CD4-positive, alpha-beta T cell treated with Interleukin-1 beta for 1 hour (primary cell): ENCODE results near the gene UBE2E1.
"Not testable (repeated sequence)": the region's sequence is repeated elsewhere in the genome, so short reads cannot be mapped to it uniquely, and the experiment has no call there.

Experiments
- DNase-seq, 2 donors: peaks; one replicate each; pipeline ENCODE4 v3.0.0-alpha.2; 2020 to 2022

The UBE2E1 gene

DNA sequence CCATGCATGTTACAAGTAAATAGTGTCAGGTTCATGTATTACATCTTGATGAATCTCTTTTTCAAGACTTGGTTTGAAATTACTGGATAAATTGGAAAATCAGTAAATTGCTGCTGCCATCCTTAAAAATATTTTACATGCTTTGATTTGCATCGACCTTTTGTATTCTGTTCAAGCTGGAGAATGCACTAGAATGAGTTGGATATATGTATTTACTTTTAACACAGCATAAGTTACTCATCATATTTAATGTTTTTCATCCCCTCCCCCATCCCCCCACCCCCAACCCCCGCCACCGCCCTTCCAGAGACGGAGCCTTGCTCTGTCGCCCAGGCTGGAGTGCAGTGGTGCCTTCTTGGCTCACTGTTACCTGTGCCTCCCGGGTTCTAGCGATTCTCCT lies 16.8 kb downstream of the UBE2E1 start:
- DNase-seq: no peak

DNA sequence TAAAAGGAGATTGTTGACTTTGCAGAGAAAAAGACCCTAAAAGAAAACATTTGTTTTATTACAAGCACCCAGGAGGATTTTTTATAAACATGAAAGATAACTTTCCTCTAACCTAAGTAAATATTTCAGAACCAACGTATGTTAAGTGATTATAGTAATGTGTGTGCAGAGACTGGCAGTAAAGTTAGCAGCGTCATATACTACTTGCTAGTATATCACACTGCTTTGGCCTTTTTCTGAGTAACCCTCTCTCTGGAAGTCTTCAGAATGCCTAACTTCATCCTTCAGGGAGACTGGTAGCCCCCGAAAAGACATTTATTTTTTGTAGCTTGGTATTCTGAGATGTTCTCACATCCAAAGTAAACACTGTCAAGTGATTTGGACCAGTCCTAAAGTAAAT lies 17.9 kb downstream of the UBE2E1 start:
- DNase-seq: no peak

DNA sequence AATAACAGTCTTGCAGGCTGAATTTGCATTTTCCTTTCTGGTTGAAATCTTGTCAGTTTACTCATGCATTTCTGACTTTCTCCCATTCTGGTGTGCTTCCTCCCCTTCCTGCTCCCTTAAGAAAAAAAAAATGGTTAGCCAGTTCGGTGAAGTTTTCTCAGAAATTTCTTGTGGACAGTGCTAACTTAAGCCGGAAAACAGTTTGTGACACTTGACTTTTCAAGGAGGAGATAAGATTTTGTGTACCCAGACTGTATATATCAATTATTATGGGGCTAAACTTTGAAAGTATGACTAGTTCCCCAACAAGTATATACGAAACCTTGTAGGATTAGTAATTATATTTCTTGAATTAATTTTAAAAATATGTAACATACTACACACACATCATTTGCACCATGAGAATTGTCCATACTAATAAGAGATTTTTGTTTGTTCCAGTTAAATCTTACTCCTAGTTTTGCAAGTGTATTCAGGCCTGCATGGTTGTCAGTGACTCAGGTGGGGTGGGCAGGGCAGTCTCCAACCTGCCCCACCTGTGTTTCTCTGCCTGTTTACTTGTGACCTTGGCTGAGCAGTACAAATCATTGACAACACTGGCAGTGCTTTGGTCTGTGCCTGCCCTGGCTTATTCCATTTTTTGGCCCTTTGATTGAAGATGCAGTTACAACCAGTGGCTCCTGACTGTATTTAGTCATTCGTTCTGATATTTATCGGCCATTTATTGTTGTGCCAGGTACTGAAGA lies 19.1 kb downstream of the UBE2E1 start:
- no peak for DNase-seq

DNA sequence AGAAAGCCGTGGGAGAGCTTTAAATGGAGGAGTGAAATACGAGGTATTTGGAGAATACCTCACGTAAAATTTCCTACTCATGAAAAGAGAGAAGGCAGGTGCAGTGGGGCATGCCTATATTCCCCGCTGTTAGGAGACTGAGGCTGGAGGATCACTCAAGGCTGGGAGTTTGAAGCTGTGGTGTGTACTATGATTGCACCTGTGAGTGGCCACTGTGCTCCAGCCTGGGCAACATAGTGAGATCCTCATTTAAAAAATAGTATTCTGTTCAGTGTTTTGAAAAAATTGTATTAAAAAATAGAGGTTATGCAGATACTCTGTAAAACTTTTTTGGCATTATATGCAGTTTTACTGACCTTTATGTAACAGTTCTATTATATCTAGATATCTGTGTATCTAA lies 20.0 kb downstream of the UBE2E1 start:
- DNase-seq: no peak

DNA sequence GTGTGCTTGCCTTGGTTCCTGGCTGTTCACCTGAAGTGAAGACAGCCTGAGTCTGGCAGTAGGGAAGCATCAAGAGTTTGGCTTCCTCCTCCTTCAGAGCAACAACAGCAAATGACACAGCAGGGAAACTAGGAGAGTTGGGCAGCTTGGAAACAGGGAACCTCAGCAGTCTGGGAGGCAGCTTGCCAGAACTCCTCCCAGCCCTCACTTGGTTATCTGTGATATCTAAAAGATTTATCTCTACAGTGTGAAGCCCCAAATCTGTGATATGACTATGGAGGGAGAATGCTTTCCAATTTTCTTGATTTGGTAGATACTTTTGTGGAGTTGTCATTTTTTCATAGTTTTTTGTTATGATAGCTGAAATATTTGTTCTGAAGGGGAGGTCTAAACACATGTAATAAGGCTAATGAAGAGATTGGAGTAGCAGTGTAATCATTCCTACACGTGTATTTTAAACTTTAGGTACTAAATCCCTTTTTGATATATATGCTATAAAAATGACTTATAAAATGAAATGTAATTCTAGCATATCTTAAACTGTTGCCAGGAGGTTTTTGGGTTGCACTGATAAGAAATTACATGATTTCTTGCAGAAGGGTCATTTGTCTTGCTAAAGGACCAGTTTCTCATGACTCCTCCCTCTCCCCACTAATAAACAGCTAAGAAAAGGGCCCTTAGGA lies 20.8 kb downstream of the UBE2E1 start:
- no peak for DNase-seq

DNA sequence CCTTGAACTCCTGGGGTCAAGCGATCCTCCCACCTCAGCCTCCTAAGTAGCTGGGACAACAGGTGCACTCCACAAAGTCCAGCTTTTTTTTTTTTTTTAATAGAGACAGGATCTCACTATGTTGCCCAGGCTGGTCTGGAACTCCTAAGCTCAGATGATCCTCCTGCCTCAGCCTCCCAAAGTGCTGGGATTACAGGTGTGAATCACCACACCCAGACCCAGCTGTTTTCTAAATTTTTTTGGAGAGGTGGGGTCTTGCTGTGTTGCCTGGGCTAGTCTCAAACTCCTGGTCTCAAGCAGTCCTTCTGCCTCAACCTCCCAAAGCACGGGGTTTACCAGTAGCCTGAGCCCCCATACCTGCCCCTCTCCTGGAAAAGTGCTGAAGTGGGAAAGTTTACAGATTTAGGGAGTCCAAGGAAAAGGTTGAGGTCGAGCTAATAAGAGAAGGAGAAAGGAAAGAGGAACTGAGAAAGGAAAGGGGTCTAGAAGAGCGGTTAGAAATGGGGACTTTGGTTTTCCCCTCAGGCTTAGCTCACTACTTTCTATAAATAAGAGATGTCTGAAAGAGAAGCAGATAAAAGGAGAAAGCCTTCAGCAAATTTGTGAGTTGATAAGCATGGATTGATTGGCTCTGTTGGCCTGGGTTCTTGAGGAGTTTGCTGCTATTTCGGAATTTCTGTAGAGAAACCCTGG lies 23.6 kb downstream of the UBE2E1 start:
- DNase-seq: no peak

DNA sequence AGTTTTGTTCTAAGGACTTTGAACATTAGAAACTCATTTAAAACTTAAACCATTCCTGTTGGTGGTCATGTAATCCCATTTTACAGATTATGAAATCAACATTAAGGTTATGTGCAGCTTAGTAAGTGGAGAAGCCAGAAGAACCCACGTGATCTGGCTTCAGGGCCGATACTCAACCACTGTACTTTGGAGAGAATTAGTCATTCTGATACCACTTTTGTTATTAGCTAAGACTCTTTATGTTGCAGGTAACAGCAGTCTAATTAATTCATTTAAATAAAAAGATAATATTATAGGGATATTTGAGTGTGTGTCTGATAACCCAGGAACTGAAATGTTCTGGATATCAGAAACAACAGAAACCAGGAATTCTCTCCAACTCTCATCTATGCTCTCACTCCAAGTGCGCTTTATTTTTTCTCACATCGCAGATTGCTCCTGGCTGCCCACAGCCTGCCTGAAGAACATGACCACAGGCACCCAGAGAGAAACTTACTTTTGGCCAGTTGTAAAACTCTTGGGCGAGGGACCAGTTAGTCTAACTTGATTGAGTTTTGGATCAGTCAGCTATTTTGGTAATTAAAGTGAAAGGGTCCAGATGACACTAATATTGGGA lies 25.2 kb downstream of the UBE2E1 start:
- DNase-seq: no peak

DNA sequence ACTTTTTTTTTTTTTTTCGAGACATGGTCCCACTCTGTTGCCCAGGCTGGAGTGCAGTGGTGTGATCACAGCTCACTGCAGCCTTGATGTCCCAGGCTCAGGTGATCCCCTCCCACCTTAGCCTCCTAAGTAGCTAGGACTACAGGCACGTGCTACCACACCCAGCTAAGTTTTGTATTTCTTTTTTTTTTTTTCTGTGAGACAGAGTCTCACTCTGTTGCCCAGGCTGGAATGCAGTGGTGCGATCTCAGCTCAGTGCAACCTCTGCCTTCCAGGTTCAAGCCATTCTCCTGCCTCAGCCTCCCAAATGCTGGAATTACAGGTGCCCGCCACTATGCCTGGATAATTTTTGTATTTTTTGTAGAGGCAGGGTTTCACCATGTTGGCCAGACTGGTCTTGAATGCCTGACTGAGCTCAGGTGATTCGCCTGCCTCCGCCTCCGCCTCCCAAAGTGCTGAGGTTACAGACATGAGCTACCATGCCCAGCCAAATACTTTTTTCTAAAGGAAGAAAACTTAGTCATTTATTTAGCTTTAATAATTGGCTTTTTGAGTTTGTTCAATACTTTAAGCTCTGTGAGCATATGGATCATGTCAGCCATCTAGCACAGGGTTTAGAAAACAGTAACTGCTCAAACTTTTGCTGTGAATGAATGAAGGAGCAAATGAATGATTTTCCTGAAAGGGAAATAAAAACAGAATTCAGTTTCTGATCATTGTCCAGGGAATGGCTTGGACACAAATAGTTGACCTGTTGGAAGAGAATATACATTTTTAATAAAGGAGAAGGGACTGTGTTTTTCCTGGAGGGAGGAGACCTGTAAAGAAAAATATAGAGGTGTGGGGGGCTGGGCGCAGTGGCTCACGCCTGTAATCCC lies 26.0 kb downstream of the UBE2E1 start:
- DNase-seq: no peak

DNA sequence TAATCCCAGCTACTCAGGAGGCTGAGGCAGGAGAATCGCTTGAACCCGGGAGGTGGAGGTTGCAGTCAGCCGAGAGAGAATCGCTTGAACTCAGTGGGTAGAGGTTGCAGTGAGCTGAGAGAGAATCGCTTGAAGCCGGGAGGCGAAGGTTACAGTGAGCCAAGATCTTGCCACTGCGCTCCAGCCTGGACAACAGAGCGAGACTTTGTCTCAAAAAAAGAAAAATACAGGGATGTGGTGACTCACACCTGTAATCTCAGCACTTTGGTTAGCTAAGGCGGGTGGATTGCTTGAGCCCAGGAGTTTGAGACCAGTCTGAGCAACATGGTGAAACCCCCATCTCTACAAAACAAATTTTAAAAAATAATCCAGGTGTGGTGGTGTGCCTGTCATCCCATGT lies 26.8 kb downstream of the UBE2E1 start:
- DNase-seq: no peak

DNA sequence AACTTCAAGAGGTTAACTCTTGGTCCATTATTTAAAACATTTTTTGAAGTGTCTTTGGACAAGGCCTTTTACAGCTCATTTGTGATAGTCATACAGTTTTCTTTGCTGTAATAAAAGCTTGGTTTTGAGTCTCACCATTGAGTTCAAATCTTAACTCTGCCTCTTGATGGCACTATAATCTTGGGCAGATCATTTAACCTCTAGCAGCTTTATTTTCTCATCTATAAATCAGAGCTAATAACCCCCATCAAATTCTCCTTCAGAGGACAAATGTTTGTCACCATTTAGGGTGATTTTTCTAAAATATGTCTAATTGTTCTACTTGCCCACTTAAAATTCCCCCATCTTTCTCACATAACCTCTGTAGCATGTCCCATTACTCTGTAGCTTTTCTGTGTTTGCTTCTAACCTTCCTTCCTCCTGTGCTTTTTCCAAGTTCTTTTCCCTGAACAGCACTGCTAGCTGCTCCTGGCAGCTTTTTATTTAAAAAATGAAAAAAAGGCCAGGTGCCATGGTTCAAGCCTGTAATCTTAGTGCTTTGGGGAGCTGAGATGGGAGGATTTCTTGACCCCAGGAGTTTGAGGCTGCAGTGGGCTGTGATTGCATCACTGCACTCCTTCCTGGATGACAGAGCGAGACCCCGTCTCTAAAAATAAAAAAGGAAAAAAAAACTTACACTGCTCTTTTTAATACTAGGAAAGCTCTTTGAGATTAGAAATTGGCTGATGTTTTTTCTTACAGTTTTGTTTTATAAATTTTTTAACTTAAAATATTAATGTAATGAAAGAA lies 28.5 kb downstream of the UBE2E1 start:
- DNase-seq: no peak

DNA sequence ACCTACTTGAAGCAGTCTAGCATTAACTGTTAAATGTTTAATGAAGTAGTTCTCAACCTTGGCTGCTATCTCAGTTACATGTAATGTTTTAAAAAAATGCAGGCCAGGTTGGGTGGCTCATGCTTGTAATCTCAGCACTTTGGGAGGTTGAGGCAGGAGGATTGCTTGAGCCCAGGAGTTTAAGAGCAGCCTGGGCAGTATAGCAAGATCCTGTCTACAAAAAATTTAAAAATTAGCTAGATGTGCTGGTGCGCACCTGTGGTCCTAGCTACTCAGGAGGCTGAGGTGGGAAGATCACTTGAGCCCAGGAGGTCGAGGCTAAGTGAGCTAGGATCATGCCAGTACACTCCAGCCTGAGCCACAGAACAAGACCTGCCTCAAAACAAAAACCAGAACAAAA lies 29.3 kb downstream of the UBE2E1 start:
- DNase-seq: no peak

DNA sequence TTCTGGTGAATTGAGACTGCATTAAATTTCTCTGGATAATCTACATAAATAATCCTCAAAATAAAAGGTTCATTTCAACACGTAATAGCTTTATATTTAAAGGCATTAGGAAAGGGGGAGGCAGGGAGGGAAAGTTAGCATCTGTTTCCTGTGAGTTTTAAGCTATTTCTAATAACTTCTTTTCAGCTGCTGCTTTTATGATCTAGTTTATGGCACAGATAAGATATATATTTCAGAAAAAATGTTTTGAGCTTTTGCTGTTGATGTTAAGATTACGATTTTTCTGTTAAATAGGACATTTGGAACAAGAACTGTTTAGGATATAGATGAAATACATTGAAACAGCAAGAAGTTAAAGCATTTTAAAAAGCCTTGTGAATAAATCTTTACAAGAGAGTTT lies 30.0 kb downstream of the UBE2E1 start:
- no peak for DNase-seq

DNA sequence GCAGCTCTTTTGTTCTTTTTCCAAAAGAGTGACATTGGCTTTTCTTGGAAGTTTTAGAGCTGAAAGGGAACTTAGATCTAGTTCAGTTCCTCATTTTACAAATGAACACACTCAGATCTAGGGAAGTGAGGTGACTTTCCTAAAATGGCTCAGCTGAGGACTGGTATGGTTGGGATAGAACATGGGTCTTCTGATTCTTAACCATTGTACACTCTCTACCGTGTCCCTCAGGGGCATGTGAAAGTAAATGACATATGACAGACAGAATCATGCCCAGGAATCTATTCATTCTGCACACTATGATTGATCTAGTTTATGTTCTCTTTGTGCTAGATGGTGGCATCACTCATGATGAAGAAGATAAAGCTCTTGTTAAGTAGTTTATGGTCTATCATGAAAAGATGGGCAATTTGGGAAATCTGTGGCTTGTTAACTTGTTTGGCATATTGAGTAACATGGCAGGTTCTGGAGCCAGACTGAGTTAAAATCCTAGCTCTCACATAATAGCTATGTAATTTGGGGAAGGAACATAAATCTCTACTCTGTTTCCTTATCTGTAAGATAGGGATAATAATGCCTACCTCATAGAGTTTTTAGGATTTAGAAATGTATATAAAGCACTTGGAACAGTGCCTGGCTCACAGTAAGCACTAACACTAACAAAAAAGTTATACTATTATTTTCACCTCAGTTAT lies 30.9 kb downstream of the UBE2E1 start:
- DNase-seq: no peak

DNA sequence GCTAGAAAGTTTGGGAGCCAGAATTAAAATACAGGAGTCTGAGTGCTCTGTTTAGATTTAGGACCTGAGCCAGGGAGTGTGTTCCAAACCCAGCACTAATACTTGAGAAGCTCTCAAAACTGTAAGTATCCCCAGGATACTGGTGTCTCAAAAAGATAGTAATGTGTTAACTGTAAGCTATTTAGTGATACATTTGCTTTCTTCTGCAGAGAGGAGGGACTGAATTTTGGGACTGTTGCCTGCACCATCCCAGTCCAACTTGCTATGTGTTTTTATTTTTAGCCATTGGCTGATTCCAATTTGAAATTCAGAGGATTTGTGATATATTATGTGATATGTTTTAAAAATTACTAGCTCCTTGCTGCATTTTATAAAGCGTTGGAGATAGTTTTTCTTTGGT lies 31.5 kb downstream of the UBE2E1 start:
- DNase-seq: no peak

DNA sequence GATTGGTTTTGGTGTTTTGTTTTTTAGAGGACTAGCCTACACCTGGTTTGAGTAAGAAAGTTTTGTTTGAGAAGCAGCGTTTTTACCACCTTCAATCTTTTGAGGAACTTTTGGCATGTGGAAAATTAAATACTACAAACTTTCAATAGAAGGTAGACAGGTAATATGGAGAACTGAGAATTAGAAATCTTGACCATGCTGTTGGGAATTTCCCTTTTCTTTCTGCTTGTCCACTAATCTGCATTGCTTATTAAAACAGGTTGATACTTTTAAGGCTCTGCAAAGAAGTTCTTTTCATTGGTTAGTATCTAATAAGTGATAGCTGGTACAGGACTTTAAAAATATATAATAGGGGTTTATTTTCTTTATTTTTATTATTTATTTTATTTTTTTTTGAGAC lies 31.9 kb downstream of the UBE2E1 start:
- DNase-seq: no peak

DNA sequence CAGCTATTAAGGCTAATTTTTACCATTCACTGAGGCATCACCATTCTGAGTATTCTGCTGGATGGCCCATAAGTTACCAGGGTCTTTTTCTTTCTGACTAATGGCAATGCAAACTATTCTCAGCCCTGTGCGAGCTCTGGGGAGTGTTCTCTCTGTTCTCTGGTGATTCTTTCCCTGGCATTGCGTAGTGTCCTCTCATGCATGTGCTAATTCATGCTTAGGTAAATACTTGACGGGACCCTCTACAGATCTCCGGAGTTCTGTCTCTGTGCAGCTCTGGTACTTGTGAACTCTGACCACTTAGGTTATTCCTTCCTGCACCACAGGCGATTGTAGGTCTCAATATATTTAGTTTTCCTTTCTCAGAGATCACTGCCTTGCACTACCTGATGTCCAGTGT lies 34.8 kb downstream of the UBE2E1 start:
- no peak for DNase-seq

DNA sequence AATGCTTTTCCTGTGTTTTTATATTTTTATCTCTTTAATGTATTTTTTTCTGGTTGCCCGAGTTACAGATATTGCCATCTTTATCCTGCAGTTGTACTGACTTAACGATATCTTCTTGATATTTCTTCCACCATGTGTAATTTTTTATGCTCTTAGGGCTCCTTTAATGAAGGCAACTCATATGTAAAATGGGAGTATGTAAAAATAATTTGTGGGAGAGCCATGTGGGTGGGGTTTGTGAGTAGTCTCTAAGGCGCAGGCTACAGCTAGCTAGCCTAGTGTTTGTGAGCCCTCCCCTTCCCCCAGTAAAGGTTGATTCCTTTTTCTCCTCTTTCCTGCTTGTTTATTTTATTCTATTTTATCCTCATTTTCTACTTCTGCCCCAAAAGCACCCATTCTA lies 38.1 kb downstream of the UBE2E1 start:
- DNase-seq: no peak

DNA sequence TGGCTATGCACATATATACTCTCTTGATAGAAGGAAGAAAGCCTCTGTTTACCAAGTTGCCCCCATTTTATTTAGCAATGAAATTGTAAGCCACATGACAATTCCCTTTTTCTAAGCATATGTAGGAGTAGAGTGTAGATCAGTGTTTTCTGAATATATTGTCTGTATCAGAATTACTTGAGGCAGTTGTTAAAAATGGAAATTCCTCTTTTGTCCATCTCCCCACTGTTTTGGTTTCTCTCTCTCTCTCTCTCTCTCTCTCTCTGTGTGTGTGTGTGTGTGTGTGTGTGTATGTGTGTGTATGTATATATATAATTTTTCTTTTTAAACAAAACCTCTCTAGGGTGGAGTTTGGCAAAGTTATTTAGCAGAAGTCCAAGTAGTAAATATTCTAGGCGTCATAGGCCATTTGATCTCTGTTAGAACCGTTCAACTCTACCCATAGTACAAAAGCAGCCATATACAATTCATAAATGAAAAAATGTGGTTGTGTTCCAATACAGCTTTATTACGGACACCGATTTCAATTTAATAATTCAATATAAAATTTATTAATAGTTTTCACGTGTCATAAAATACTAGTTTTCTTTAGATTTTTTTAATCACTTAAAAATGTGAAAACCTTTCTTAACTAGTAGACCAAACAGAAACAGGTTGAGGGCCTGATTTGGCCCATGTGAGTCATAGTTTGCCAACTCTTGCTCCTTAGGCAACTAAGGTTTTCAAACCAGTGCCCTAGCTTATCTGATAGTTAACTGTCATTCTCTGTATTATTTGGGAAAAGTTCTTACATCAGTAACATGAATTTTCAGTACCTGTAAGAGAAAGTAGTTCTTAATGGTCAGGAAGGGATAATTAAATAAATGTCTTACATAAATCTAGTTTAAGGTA lies 39.8 kb downstream of the UBE2E1 start:
- no peak for DNase-seq

DNA sequence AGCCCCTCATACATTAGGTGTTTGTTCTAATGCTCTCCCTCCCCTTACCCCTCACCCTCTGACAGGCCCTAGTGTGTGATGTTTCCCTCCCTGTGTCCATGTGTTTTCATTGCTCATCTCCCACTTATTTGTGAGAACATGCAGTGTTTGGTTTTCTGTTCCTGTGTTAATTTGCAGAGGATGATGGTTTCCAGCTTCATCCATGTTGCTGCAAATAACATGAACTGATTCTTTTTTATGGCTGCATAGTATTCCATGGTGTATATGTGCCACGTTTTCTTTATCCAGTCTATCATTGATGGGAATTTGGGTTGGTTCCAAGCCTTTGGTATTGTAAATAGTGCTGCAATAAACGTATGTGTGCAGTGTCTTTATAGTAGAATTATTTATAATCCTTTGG lies 43.7 kb downstream of the UBE2E1 start:
- DNase-seq: not testable (repeated sequence)

DNA sequence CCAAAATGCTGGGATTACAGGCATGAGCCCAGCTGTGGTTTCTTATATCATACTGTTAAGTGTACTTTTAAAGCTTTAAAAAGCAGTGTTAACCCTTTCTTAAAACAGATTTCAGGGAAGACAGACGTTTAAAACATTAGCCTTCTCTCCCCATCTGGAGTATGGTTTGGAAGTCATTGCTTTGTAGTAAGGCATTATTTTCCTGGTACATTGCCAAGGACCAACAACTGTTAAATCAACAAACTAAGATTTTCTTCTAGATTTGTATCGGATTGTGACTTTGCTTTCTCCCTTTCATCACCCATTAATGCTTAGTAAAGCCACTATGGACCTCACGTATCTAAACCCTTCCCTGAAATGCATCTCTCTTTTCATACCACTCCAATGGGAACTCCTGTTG lies 50.5 kb downstream of the UBE2E1 start:
- DNase-seq: no peak
